Measurements from ENCODE around the gene ZNF766. TPM values are rescaled to one million over a fixed set of nuclear protein-coding genes. Genes with fewer than 3 reads are reported as not detected.

The ZNF766 gene
- total RNA-seq, 4 donors from 2014 or later = 1.8 to 26.9 (median 20.1) TPM

GRCh38 chr19:52307275-52307674 lies 37.9 kb downstream of the ZNF766 start:
- H3K36me3 ChIP-seq = no peaks in the 10 kb centered on the region
- H3K27ac ChIP-seq = no peak overlapping the region
- peaks cover 4 to 71% of the 10 kb centered on the region in 2 donors for H3K9me3 ChIP-seq
- H3K4me1 ChIP-seq = no peaks in the 10 kb centered on the region
- no peak for TF ChIP-seq POLR2A (IDR thresholded peaks at IDR 0.05)
- no peaks in the 10 kb centered on the region for H3K27me3 ChIP-seq
- H3K4me3 ChIP-seq = no peak overlapping the region
- no peak for DNase-seq
- intact Hi-C loops (cut with DNase I; ENCODE audit: low total_unique reads) = no loop called here

GRCh38 chr19:52322429-52322828 lies 53.0 kb downstream of the ZNF766 start:
- H3K9me3 ChIP-seq = peaks cover 7 to 95% of the 10 kb centered on the region in 2 donors
- no peak for TF ChIP-seq CTCF (IDR thresholded peaks at IDR 0.05)
- no peak for TF ChIP-seq POLR2A (IDR thresholded peaks at IDR 0.05)
- intact Hi-C loops (cut with DNase I; ENCODE audit: low total_unique reads) = no loop called here
- H3K36me3 ChIP-seq = no peaks in the 10 kb centered on the region
- no peak for DNase-seq
- H3K4me1 ChIP-seq = no peaks in the 10 kb centered on the region
- no peaks in the 10 kb centered on the region for H3K27me3 ChIP-seq
- H3K27ac ChIP-seq = no peak overlapping the region
- no peak overlapping the region for H3K4me3 ChIP-seq

GRCh38 chr19:52331757-52332156 lies 62.4 kb downstream of the ZNF766 start:
- no peak overlapping the region for H3K4me3 ChIP-seq
- intact Hi-C loops (cut with DNase I; ENCODE audit: low total_unique reads) = no loop called here
- no peak overlapping the region for H3K27ac ChIP-seq
- H3K36me3 ChIP-seq = no peaks in the 10 kb centered on the region
- DNase-seq = no peak
- no peaks in the 10 kb centered on the region for H3K4me1 ChIP-seq
- TF ChIP-seq POLR2A (IDR thresholded peaks at IDR 0.05) = no peak
- no peak for TF ChIP-seq CTCF (IDR thresholded peaks at IDR 0.05)
- H3K27me3 ChIP-seq = no peaks in the 10 kb centered on the region
- H3K9me3 ChIP-seq = peaks cover 0 to 30% of the 10 kb centered on the region in 2 donors

GRCh38 chr19:52335768-52336116 lies 66.4 kb downstream of the ZNF766 start:
- intact Hi-C loops (cut with DNase I; ENCODE audit: low total_unique reads) = no loop called here
- H3K36me3 ChIP-seq = no peaks in the 10 kb centered on the region

GRCh38 chr19:52336117-52336790 lies 66.9 kb downstream of the ZNF766 start, which contains the start of gene ZNF610:
ZNF610 (plus strand) TSS chr19:52336243; CDS start chr19:52349173, 12,930 bp downstream.
- peak within 1 kb of the TSS; percentile 63 to 84 for H3K27ac ChIP-seq
- H3K4me3 ChIP-seq = peak within 1 kb of the TSS; percentile 53 to 76
- peaks cover 0 to 10% of the 10 kb centered on the region in 2 donors for H3K9me3 ChIP-seq
- H3K4me1 ChIP-seq = no peaks in the 10 kb centered on the region
- peak; percentile 87 to 90 for DNase-seq
- intact Hi-C loops (cut with DNase I; ENCODE audit: low total_unique reads) = no loop called here
- TF ChIP-seq CTCF (IDR thresholded peaks at IDR 0.05) (no peak), POLR2A (IDR thresholded peaks at IDR 0.05) (peak; percentile 30 to 50)
- H3K36me3 ChIP-seq = no peaks in the 10 kb centered on the region
- no peaks in the 10 kb centered on the region for H3K27me3 ChIP-seq

More at GRCh38 chr19:52335768-52336116, 66.4 kb downstream of the ZNF766 start:
- H3K4me3 ChIP-seq = peak overlapping the region; percentile 53 to 76
- peaks cover 0 to 14% of the 10 kb centered on the region in 2 donors for H3K9me3 ChIP-seq
- H3K4me1 ChIP-seq = no peaks in the 10 kb centered on the region
- no peak for DNase-seq
- peak overlapping the region in 1 of 2 donors; percentile 84 for H3K27ac ChIP-seq
- H3K27me3 ChIP-seq = no peaks in the 10 kb centered on the region
- TF ChIP-seq CTCF (IDR thresholded peaks at IDR 0.05) (no peak), POLR2A (IDR thresholded peaks at IDR 0.05) (no peak)
